Heart right ventricle (tissue), 16 donors: Measurements from ENCODE around the gene GNAO1. TPM values are rescaled to one million over a fixed set of nuclear protein-coding genes. Genes with fewer than 3 reads are reported as not detected.

ENCODE experiments used
- ATAC-seq, 8 donors: fragments of 200-7000 bp; cut with Tn5 transposase; one replicate each; pipeline ENCODE4 v1.9.1; 2020; ENCODE audit warnings: mild to moderate bottlenecking in 8 of 8, moderate library complexity in 8 of 8, moderate number of reproducible peaks in 1 of 8
- DNase-seq, 2 donors: peaks; one replicate each; pipeline ENCODE4 v3.0.0-alpha.2; 2020
- H3K27ac ChIP-seq, 10 donors: fragments of 200-600 bp; sonication (generic) in 2 of 10; one replicate each; pipeline versions ENCODE4 v1.5.0 to v1.8.0; 2020 to 2022; ENCODE audit warnings: mild to moderate bottlenecking in 3 of 10
- H3K27me3 ChIP-seq, 7 donors: fragments of 200-600 bp; one replicate each; pipeline ENCODE4 v1.8.0; 2021 to 2022; ENCODE audit warnings: mild to moderate bottlenecking in 2 of 7
- H3K36me3 ChIP-seq, 9 donors: fragments of 200-600 bp; sonication (generic) in 1 of 9; one replicate each; pipeline versions ENCODE4 v1.5.0 to v1.8.0; 2020 to 2022; ENCODE audit warnings: mild to moderate bottlenecking in 2 of 9
- H3K4me1 ChIP-seq, 9 donors: fragments of 200-600 bp; sonication (generic) in 1 of 9; one replicate each; pipeline versions ENCODE4 v1.5.0 to v1.8.0; 2020 to 2022; ENCODE audit warnings: mild to moderate bottlenecking in 4 of 9
- H3K4me3 ChIP-seq, 10 donors: fragments of 200-600 bp; sonication (generic) in 2 of 10; one replicate each; pipeline versions ENCODE4 v1.5.0 to v1.8.0; 2020 to 2022; ENCODE audit warnings: mild to moderate bottlenecking in 7 of 10, moderate library complexity in 2 of 10
- H3K9me3 ChIP-seq, 11 donors: fragments of 200-600 bp in 10 of 11; sonication (generic) in 2 of 11; one replicate each; pipeline versions ENCODE4 v1.5.0 to v1.8.0; 2013 to 2022; ENCODE audit warnings: mild to moderate bottlenecking in 2 of 11, control low read depth in 1 of 11, moderate library complexity in 1 of 11
- CTCF ChIP-seq, 9 donors: fragments of 200-600 bp; sonication (generic) in 2 of 9; IDR thresholded peaks; one replicate each; pipeline versions ENCODE4 v1.5.0 to v1.8.0; 2021 to 2022; ENCODE audit warnings: antibody characterized with exemption in 9 of 9, mild to moderate bottlenecking in 5 of 9, moderate library complexity in 1 of 9
- WGBS, 2 donors: extraction: QIAGEN DNeasy Blood & Tissue Kit; methylation state at CpG; one replicate each; pipeline ENCODE4 v1.1.7; 2013; ENCODE audit warnings: inconsistent platforms in 1 of 2; 5-methylcytosine and 5-hydroxymethylcytosine counted together
- intact Hi-C, 10 donors: fragments of 100-400 bp; cut with DNase I; formaldehyde crosslinking; loops; one replicate each; pipeline versions ENCODE4 v1.11.1 to v1.14.2; 2022
- polyA plus RNA-seq, 2 donors: library from polyadenylated mRNA; stranded (reverse); fragments of 200-250 nt; gene quantifications; one replicate each; pipeline ENCODE4 v1.2.3, GENCODE V29; 2013
- total RNA-seq, 10 donors: library from RNA; stranded (reverse); fragmentation: NEBNext Ultra II Directional in 3 of 10; extraction: Animal tissue kit (Norgen Biotek cat#: 25700) in 3 of 10; gene quantifications; one replicate each; pipeline versions ENCODE4 v1.2.1 to v1.2.4, GENCODE V29; 2021 to 2023
- donor health status: Arrhythmogenic right ventricular cardiomyopathy.
- donor health status: ischemic (EF 13 %, LVEDD 7.1; RV severe dilation, severe dysfunction).
- donor health status: healthy with polysubstance abuse.
- donor health status: DM: no; HTN: yes; CAD: no.
- donor health status: DM: no; HTN: no; CAD: no.
- donor health status: ischemic (EF 25% LVEDD 6.9; RV normal size, moderate dysfunction).
- donor health status: ischemic (EF 25% LVEDD 5.7; RV mildly dilated, moderate dysfunction).
- donor health status: healthy.
- donor health status: DM: yes; HTN: yes; CAD: no.
- donor health status: Ischemic cardiomyopathy.
- donor health status: ischemic (EF 35%, LVEDD 5.7; RV mildly dilated, moderate dysfunction).
- donor health status: nonischemic (EF 11% LVEDD 7.7; RV severe dilation, severe dysfunction).
- donor health status: DM: yes; HTN: yes; CAD: no.
- donor health status: PGD.
- donor health status: ischemic (EF 29% LVEDD 5.4; RV normal size, mild dysfunction).
- donor health status: nonischemic (EF 23%, LVEDD 6.1; RV moderate dilation, normal function).

Gene GNAO1
- total and polyA plus RNA-seq, 12 donors, result 1.4 to 36.7 (median 13.5) TPM

GRCh38 chr16:56367764-56368163 lies 176.5 kb downstream of the GNAO1 start:
- no peaks in the 10 kb centered on the region for H3K27me3 ChIP-seq
- no peak for ATAC-seq
- no peak overlapping the region for H3K27ac ChIP-seq
- DNase-seq, result no peak
- intact Hi-C loops, result no loop called here
- peaks cover 0 to 75% (median 48%) of the 10 kb centered on the region in 9 donors for H3K36me3 ChIP-seq
- no peak for TF ChIP-seq CTCF (IDR thresholded peaks at IDR 0.05)
- no peaks in the 10 kb centered on the region for H3K9me3 ChIP-seq
- H3K4me3 ChIP-seq, result no peak overlapping the region
- WGBS, 2 donors, result 93 to 94% methylated on average over 6 of the region's 6 CpGs
- peaks cover 0 to 23% (median 18%) of the 10 kb centered on the region in 9 donors for H3K4me1 ChIP-seq

GRCh38 chr16:56368545-56368944 lies 177.3 kb downstream of the GNAO1 start:
- WGBS, 2 donors, result 95 to 100% methylated on average over 2 of the region's 2 CpGs
- DNase-seq, result no peak
- no peaks in the 10 kb centered on the region for H3K27me3 ChIP-seq
- H3K4me1 ChIP-seq, result peaks cover 0 to 23% (median 18%) of the 10 kb centered on the region in 9 donors
- H3K9me3 ChIP-seq, result no peaks in the 10 kb centered on the region
- TF ChIP-seq CTCF (IDR thresholded peaks at IDR 0.05), result no peak
- no peak overlapping the region for H3K27ac ChIP-seq
- ATAC-seq, result no peak
- peaks cover 0 to 75% (median 41%) of the 10 kb centered on the region in 9 donors for H3K36me3 ChIP-seq
- no peak overlapping the region for H3K4me3 ChIP-seq
- intact Hi-C loops, result no loop called here

- no peak for ATAC-seq
- DNase-seq, result no peak
- H3K36me3 ChIP-seq, result peaks cover 0 to 75% (median 34%) of the 10 kb centered on the region in 9 donors
- no peak overlapping the region for H3K27ac ChIP-seq
- H3K4me3 ChIP-seq, result no peak overlapping the region
- 93 to 94% methylated on average over 5 of the region's 5 CpGs for WGBS, 2 donors
- intact Hi-C loops, result no loop called here
- no peak for TF ChIP-seq CTCF (IDR thresholded peaks at IDR 0.05)
- H3K9me3 ChIP-seq, result no peaks in the 10 kb centered on the region
- H3K4me1 ChIP-seq, result peaks cover 0 to 23% (median 18%) of the 10 kb centered on the region in 9 donors
- H3K27me3 ChIP-seq, result no peaks in the 10 kb centered on the region
These were observed 177.9 kb downstream of the GNAO1 start for GRCh38 chr16:56369202-56369601.

- Histone ChIP-seq H3K4me1 (peaks cover 0 to 23% (median 18%) of the 10 kb centered on the region in 9 donors), H3K27me3 (no peaks in the 10 kb centered on the region), H3K27ac (peak overlapping the region in 6 of 10 donors; percentile 12 to 45 (median 21)), H3K36me3 (peaks cover 0 to 75% (median 28%) of the 10 kb centered on the region in 9 donors), H3K9me3 (no peaks in the 10 kb centered on the region), H3K4me3 (no peak overlapping the region)
- DNase-seq (no peak), ATAC-seq (no peak)
- 88 to 92% methylated on average over 2 of the region's 2 CpGs for WGBS, 2 donors
- TF ChIP-seq CTCF (IDR thresholded peaks at IDR 0.05), result no peak
- intact Hi-C loops, result no loop called here
These were observed 179.0 kb downstream of the GNAO1 start for GRCh38 chr16:56370185-56370874.
